Skeletal muscle tissue (tissue), 4 donors: ENCODE data around the gene RPS28. TPM values are rescaled to one million over a fixed set of nuclear protein-coding genes. Genes with fewer than 3 reads are reported as not detected.

ENCODE experiments used
- H3K27ac ChIP-seq: one replicate; pipeline ENCODE4 v1.7.0; 2013; ENCODE audit warnings: mild to moderate bottlenecking, low read depth, low read length, inconsistent platforms
- H3K27me3 ChIP-seq, 3 donors: one replicate each; pipeline ENCODE4 v1.7.0; 2013; ENCODE audit warnings: low read length in 3 of 3; ENCODE audit not compliant: control insufficient read depth in 3 of 3, insufficient read depth in 3 of 3
- H3K36me3 ChIP-seq, 3 donors: one replicate each; pipeline ENCODE4 v1.7.0; 2013; ENCODE audit warnings: low read length in 3 of 3; ENCODE audit not compliant: control insufficient read depth in 3 of 3, insufficient read depth in 3 of 3
- H3K4me1 ChIP-seq, 3 donors: one replicate each; pipeline ENCODE4 v1.7.0; 2013; ENCODE audit warnings: low read length in 3 of 3, mild to moderate bottlenecking in 3 of 3; ENCODE audit not compliant: control insufficient read depth in 3 of 3, insufficient read depth in 3 of 3
- H3K4me3 ChIP-seq, 3 donors: one replicate each; pipeline ENCODE4 v1.7.0; 2013; ENCODE audit warnings: low read length in 3 of 3
- H3K9ac ChIP-seq, 3 donors: one replicate each; pipeline ENCODE4 v1.7.0; 2013; ENCODE audit warnings: low read length in 3 of 3, mild to moderate bottlenecking in 3 of 3, moderate library complexity in 2 of 3, low read depth in 1 of 3
- H3K9me3 ChIP-seq, 3 donors: one replicate each; pipeline ENCODE4 v1.7.0; 2013; ENCODE audit warnings: low read length in 3 of 3; ENCODE audit not compliant: control insufficient read depth in 3 of 3
- total RNA-seq: library from RNA; depleted of rRNA; stranded (reverse); fragments of >200 nt; gene quantifications from one replicate; pipeline ENCODE4 v1.2.3, GENCODE V29; 2014
- donor health status: Osteomylitis.

Gene RPS28
- total RNA-seq, 1 donor from 2014 or later = 371 TPM

GRCh38 chr19:8360196-8360595, 38.9 kb downstream of the RPS28 start:
- H3K27ac ChIP-seq = no peak overlapping the region
- no peak overlapping the region for H3K9ac ChIP-seq
- H3K4me3 ChIP-seq = no peak overlapping the region
- peaks cover 17 to 35% (median 26%) of the 10 kb centered on the region in 3 donors for H3K4me1 ChIP-seq
- peaks cover 0 to 3% (median 0%) of the 10 kb centered on the region in 3 donors for H3K9me3 ChIP-seq
- no peaks in the 10 kb centered on the region for H3K36me3 ChIP-seq
- peaks cover 0 to 4% (median 0%) of the 10 kb centered on the region in 3 donors for H3K27me3 ChIP-seq

GRCh38 chr19:8361921-8362793, 40.9 kb downstream of the RPS28 start:
- H3K36me3 ChIP-seq = peaks cover 0 to 6% (median 0%) of the 10 kb centered on the region in 3 donors
- peak overlapping the region; percentile 51 to 81 (median 66) for H3K9ac ChIP-seq
- no peaks in the 10 kb centered on the region for H3K9me3 ChIP-seq
- H3K27me3 ChIP-seq = peaks cover 0 to 4% (median 0%) of the 10 kb centered on the region in 3 donors
- peaks cover 28 to 39% (median 32%) of the 10 kb centered on the region in 3 donors for H3K4me1 ChIP-seq
- H3K27ac ChIP-seq = peak overlapping the region; percentile 91
- peak overlapping the region; percentile 32 to 52 (median 50) for H3K4me3 ChIP-seq

GRCh38 chr19:8363803-8364771, 42.8 kb downstream of the RPS28 start, which contains the start of gene ANGPTL4:
Gene ANGPTL4, plus strand, starts transcription at chr19:8364155. Its CDS starts 167 bp downstream, at chr19:8364322.
- H3K9me3 ChIP-seq = no peaks in the 10 kb centered on the region
- H3K27ac ChIP-seq = peak within 1 kb of the TSS; percentile 91
- H3K4me1 ChIP-seq = peaks cover 39 to 58% (median 44%) of the 10 kb centered on the region in 3 donors
- peaks cover 0 to 10% (median 0%) of the 10 kb centered on the region in 3 donors for H3K36me3 ChIP-seq
- peak within 1 kb of the TSS; percentile 72 to 87 (median 80) for H3K9ac ChIP-seq
- H3K4me3 ChIP-seq = peak within 1 kb of the TSS; percentile 79 to 86 (median 85)
- peaks cover 0 to 4% (median 0%) of the 10 kb centered on the region in 3 donors for H3K27me3 ChIP-seq

- H3K4me1 ChIP-seq = peaks cover 39 to 68% (median 44%) of the 10 kb centered on the region in 3 donors
- no peak overlapping the region for H3K9ac ChIP-seq
- H3K27me3 ChIP-seq = peaks cover 0 to 4% (median 0%) of the 10 kb centered on the region in 3 donors
- H3K36me3 ChIP-seq = peaks cover 2 to 20% (median 2%) of the 10 kb centered on the region in 3 donors
- peak overlapping the region in 2 of 3 donors; percentile 32 to 48 for H3K4me3 ChIP-seq
- no peak overlapping the region for H3K27ac ChIP-seq
- no peaks in the 10 kb centered on the region for H3K9me3 ChIP-seq
These were observed 44.9 kb downstream of the RPS28 start for GRCh38 chr19:8366121-8366581.

GRCh38 chr19:8366961-8367326, 45.6 kb downstream of the RPS28 start:
- Histone ChIP-seq H3K27ac (peak overlapping the region; percentile 46), H3K4me1 (peaks cover 35 to 67% (median 40%) of the 10 kb centered on the region in 3 donors), H3K9ac (peak overlapping the region in 1 of 3 donors; percentile 3), H3K27me3 (peaks cover 0 to 4% (median 0%) of the 10 kb centered on the region in 3 donors), H3K4me3 (peak overlapping the region; percentile 57 to 66 (median 63)), H3K36me3 (peaks cover 4 to 24% (median 5%) of the 10 kb centered on the region in 3 donors), H3K9me3 (no peaks in the 10 kb centered on the region)

- peak overlapping the region; percentile 46 for H3K27ac ChIP-seq
- H3K4me1 ChIP-seq = peaks cover 29 to 62% (median 35%) of the 10 kb centered on the region in 3 donors
- H3K9me3 ChIP-seq = no peaks in the 10 kb centered on the region
- H3K4me3 ChIP-seq = peak overlapping the region; percentile 57 to 66 (median 63)
- H3K9ac ChIP-seq = peak overlapping the region in 1 of 3 donors; percentile 3
- peaks cover 0 to 4% (median 0%) of the 10 kb centered on the region in 3 donors for H3K27me3 ChIP-seq
- H3K36me3 ChIP-seq = peaks cover 4 to 25% (median 5%) of the 10 kb centered on the region in 3 donors
These were observed 46.2 kb downstream of the RPS28 start for GRCh38 chr19:8367327-8368001.

- Histone ChIP-seq H3K9me3 (no peaks in the 10 kb centered on the region), H3K27ac (peak overlapping the region; percentile 7), H3K4me1 (peaks cover 21 to 44% (median 22%) of the 10 kb centered on the region in 3 donors), H3K4me3 (no peak overlapping the region), H3K27me3 (no peaks in the 10 kb centered on the region), H3K36me3 (peaks cover 11 to 36% (median 13%) of the 10 kb centered on the region in 3 donors), H3K9ac (no peak overlapping the region)
These were observed 49.1 kb downstream of the RPS28 start for GRCh38 chr19:8370176-8371010.

- Histone ChIP-seq H3K4me3 (no peak overlapping the region), H3K27me3 (no peaks in the 10 kb centered on the region), H3K27ac (peak overlapping the region; percentile 7), H3K4me1 (peaks cover 14 to 40% (median 19%) of the 10 kb centered on the region in 3 donors), H3K9ac (no peak overlapping the region), H3K9me3 (no peaks in the 10 kb centered on the region), H3K36me3 (peaks cover 11 to 32% (median 13%) of the 10 kb centered on the region in 3 donors)
These were observed 49.9 kb downstream of the RPS28 start for GRCh38 chr19:8371011-8371804.
